GM12873 (cell line): ENCODE results near the gene PYROXD2.

Experiments
- TF ChIP-seq, protein P1 (sequence below): IDR thresholded peaks from 2 replicates; pipeline ENCODE4 v1.5.1; 2012; ENCODE audit warnings: low read depth, mild to moderate bottlenecking, moderate library complexity, low read length, control low read depth; ENCODE audit not compliant: insufficient read depth; ENCODE audit errors: missing control alignments

Gene PYROXD2

DNA sequence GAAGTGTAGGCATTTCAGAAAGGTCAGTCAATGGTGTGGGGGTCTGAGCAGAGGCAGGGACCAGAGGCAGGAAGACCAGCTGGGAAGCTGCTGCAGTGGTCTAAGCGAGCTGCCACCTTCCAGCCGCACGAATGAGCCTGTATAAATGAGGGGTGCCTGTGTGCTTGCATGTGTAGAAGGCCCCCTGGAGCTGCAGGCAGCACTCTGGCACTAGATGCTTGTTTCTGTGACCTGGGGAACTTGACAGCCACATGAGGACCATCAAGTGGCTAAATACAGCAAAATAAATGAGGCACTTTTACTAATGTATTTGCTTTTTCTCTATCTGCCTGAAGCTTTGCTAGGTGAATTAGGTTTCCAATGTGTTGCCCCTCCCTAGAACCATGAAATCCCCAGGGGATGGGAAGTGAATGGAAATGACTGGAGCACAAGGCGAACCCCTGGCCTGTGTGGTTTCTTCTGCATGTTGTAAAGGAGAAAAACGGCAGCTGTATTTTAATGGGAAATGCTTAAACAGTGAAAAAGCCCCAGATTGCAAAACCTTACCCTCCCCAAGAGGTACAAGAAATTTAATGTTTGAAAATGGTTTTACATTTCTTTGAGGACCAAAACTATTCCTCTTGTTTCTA lies 57.7 kb downstream of the PYROXD2 start:
- TF ChIP-seq, protein P1, sequence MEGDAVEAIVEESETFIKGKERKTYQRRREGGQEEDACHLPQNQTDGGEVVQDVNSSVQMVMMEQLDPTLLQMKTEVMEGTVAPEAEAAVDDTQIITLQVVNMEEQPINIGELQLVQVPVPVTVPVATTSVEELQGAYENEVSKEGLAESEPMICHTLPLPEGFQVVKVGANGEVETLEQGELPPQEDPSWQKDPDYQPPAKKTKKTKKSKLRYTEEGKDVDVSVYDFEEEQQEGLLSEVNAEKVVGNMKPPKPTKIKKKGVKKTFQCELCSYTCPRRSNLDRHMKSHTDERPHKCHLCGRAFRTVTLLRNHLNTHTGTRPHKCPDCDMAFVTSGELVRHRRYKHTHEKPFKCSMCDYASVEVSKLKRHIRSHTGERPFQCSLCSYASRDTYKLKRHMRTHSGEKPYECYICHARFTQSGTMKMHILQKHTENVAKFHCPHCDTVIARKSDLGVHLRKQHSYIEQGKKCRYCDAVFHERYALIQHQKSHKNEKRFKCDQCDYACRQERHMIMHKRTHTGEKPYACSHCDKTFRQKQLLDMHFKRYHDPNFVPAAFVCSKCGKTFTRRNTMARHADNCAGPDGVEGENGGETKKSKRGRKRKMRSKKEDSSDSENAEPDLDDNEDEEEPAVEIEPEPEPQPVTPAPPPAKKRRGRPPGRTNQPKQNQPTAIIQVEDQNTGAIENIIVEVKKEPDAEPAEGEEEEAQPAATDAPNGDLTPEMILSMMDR: no peak

DNA sequence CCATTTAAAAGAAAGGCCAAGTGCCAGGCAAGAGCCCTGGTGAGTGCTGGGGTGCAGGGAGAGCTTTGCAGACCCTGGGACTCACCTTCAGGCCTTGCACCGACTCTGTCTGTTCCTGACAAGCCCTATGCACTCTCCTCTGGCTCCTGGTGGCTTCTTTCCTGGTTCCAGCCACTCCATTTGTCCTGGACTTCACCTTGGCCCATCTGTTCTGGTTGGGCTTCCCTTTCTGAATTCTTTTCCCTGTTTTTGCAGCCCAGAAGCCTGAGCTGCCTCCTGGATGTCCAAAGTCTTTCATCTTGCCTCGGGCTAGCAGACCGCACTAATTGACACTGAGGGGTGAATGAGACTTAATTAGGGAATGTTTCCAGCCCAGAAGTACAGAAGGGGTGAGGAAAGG lies 60.5 kb downstream of the PYROXD2 start:
- TF ChIP-seq, protein P1: no peak

DNA sequence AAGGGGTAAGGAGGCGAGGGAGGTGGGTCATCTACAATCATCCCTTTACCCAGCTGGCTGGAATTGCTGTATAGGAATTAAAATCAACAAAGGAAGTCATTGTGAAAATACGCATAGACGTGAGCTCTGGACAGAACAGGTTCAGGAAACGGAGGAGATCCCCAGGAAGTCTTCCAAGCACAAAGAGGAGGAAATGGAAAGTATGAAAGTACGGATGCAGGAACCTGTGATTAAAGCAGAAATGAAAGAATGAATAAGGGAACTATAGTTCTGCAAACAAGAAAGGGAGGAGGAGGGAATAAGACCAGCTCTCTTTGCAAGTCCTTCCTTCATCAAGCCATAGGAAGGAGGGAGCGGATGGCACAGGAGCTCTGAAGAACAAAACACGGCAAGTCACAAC lies 61.8 kb downstream of the PYROXD2 start:
- TF ChIP-seq, protein P1: no peak

DNA sequence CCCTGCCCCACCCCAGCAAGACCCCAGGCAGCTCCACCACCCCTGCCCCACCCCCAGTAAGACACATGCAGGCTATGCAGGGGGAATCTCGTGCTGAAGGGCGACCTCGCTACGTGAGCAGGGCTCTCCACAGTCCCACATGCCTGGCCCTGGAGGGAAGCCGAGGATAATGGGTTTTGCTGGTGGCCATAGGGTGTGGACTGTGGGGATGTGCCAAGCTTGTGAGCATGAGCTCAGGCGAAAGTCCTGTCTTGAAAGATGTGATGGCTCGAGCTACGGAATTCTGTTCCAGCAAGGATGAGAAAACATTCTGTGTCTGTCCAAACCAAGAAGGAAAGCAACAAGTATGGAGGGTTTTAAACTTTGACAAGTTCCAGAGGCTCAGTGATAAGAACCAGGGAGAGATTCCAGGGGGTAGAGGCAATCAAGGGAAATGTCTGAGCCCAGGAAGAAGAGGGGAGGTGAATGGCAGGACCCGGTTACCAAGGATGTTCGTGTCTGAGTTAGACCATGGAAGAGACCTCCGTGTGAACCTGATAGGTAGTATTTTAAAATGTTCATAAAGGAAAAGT lies 63.1 kb downstream of the PYROXD2 start:
- TF ChIP-seq, protein P1: no peak

DNA sequence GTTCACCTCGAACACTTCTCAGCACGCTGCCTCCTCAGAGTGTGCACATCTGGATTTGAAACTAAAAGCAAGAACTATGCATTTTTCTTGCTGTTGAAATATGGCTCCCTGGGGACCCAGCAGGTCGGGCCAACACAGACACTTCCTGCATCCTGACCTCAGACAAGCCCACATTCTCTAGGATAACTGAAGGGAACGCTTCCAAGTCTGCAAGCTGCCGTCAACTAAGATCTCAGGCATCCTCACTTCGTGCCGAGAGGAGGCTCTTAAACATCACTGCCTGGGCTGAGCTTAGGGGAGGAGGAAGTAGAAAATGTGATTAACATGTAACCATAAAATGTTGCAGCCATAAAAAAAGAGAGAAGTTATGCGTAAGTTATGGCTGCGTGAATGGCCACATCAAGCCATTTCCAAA lies 65.5 kb downstream of the PYROXD2 start:
- TF ChIP-seq, protein P1: no peak

DNA sequence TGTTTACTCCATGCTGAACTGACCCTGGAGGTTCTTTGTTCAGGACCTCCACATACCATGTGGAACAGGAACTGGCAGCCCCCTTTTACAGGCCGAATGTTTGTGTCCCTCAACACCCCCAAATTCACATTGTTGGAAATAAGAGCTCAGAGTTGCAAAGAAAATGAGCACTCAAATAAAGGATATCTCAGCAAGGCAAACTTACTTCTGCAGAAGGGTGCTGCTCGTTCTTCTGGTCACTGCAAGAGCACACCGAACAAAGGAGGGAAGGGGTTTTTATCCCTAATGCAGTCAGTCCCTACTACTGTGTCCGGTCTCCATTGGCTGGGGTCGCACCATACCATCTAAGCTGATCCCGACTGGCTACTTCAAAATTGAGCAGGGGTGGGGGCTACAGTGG lies 68.1 kb downstream of the PYROXD2 start:
- TF ChIP-seq, protein P1: no peak

DNA sequence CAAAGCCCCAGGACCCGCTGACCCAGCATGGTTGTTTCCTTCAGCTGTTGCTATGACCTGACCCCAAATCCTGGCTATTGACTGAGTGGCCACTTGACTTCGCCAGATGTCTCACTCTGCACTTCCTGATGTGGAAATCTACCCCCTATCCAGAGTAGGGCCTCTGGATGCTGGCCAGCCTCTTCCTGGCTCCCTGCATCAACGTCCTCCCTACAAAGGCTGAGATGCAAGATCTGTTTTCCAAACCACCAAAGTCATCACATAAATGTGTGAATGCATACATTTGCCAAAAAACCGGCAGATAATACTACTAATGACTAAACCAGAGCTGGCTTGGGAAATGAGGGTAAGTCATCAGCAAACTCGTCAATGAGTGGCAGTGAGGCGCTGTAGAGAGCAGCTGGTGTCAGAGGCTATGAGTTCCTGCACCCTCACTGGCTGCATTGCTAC lies 70.4 kb downstream of the PYROXD2 start:
- TF ChIP-seq, protein P1: no peak
